Endothelial cell of umbilical vein (primary cell): ENCODE data around the gene PODXL2. TPM values are rescaled to one million over a fixed set of nuclear protein-coding genes. Genes with fewer than 3 reads are reported as not detected.

Source experiments
- BruUV-seq: library from RNA; stranded (reverse); fragments of 400-500 nt; replicated peaks from 2 replicates; lab custom pipeline; 2021; lab: Mats Ljungman, UMichigan
- CTCF ChIA-PET: fragments of 300-600, 350-600 bp; sonication (Branson Sonifier 250); formaldehyde crosslinking; loops from one replicate; lab custom pipeline; 2021; ENCODE audit warnings: antibody characterized with exemption, inconsistent platforms; lab: Charles Lee
- POLR2A ChIA-PET: fragments of 300-600, 350-600 bp; sonication (Branson Sonifier 250); formaldehyde crosslinking; loops from one replicate; lab custom pipeline; 2021; ENCODE audit warnings: antibody characterized with exemption, inconsistent platforms; lab: Charles Lee
- DNase-seq: peaks from one replicate; pipeline ENCODE4 v3.0.0-alpha.2; 2011; ENCODE audit warnings: low read depth, low spot score
- FAIRE-seq: peaks from 2 replicates; lab custom pipeline; 2011; peaks lifted over from hg19 to GRCh38; lab: Jason Lieb, UNC
- H2AFZ ChIP-seq: 2 replicates; pipeline ENCODE4 v1.6.0; 2012; ENCODE audit warnings: low read depth, low read length, control low read depth, inconsistent platforms
- H3K27ac ChIP-seq: 2 replicates; pipeline ENCODE4 v1.5.1; 2011; ENCODE audit warnings: low read depth, mild to moderate bottlenecking, control low read depth, low read length, moderate library complexity; ENCODE audit not compliant: insufficient read depth
- H3K27me3 ChIP-seq, 2 experiments: 2 replicates each; pipeline versions ENCODE4 v1.6.0 to v1.6.1; 2011; ENCODE audit warnings: low read length in 2 of 2, mixed read lengths in 1 of 2; ENCODE audit not compliant: control insufficient read depth in 2 of 2, insufficient read depth in 2 of 2
- H3K36me3 ChIP-seq, 2 experiments: 2 replicates in 1 of 2; 3 replicates in 1 of 2; pipeline ENCODE4 v1.5.1; 2011; ENCODE audit warnings: low read length in 2 of 2, mild to moderate bottlenecking in 1 of 2, moderate library complexity in 1 of 2; ENCODE audit not compliant: control insufficient read depth in 2 of 2, insufficient read depth in 2 of 2; ENCODE audit errors: extremely low read depth in 1 of 2
- H3K4me1 ChIP-seq: 3 replicates; pipeline ENCODE4 v1.5.1; 2011; ENCODE audit warnings: mild to moderate bottlenecking, low read length; ENCODE audit not compliant: control insufficient read depth, insufficient read depth; ENCODE audit errors: extremely low read depth
- H3K4me2 ChIP-seq: 2 replicates; pipeline ENCODE4 v1.6.1; 2011; ENCODE audit warnings: low read length, control low read depth, mixed read lengths; ENCODE audit not compliant: insufficient read depth
- H3K4me3 ChIP-seq, 3 experiments: fragments of 200-600 bp in 1 of 3; sonication (generic), shearing (Covaris generic) in 1 of 3; replicated peaks in 1 of 3; 2 replicates each; pipeline ENCODE4 v1.5.1; 2011 to 2016; ENCODE audit warnings: control low read depth in 3 of 3, low read length in 3 of 3, mild to moderate bottlenecking in 2 of 3, inconsistent platforms in 1 of 3, low read depth in 1 of 3, moderate library complexity in 1 of 3; ENCODE audit not compliant: insufficient read depth in 1 of 3
- H3K79me2 ChIP-seq: 2 replicates; pipeline ENCODE4 v1.6.0; 2012; ENCODE audit warnings: low read length, inconsistent platforms; ENCODE audit not compliant: control insufficient read depth, insufficient read depth
- H3K9ac ChIP-seq: replicated peaks from 2 replicates; pipeline ENCODE3; 2011; ENCODE audit warnings: low read length, control low read depth; ENCODE audit not compliant: insufficient read depth; ENCODE audit errors: extremely low read depth
- H3K9me1 ChIP-seq: replicated peaks from 3 replicates; pipeline ENCODE4 v1.6.0; 2011; ENCODE audit warnings: mild to moderate bottlenecking, low read length; ENCODE audit not compliant: control insufficient read depth, insufficient read depth; ENCODE audit errors: extremely low read depth
- H3K9me3 ChIP-seq: replicated peaks from 2 replicates; pipeline ENCODE4 v1.5.1; 2012; ENCODE audit warnings: low read length, inconsistent platforms; ENCODE audit not compliant: control insufficient read depth, insufficient read depth
- H4K20me1 ChIP-seq: replicated peaks from 2 replicates; pipeline ENCODE3; 2011; ENCODE audit warnings: mild to moderate bottlenecking, low read length; ENCODE audit not compliant: control insufficient read depth, insufficient read depth; ENCODE audit errors: extremely low read depth
- CTCF ChIP-seq, 2 donors: IDR thresholded peaks; 1 replicate in 1 of 2; 2 replicates in 1 of 2; pipeline ENCODE4 v1.5.1; 2011; ENCODE audit warnings: low read length in 2 of 2, mild to moderate bottlenecking in 2 of 2, moderate library complexity in 2 of 2, control low read depth in 1 of 2, inconsistent platforms in 1 of 2, low read depth in 1 of 2; ENCODE audit not compliant: insufficient read depth in 1 of 2; ENCODE audit errors: extremely low read depth in 1 of 2
- EZH2 ChIP-seq: IDR thresholded peaks from 2 replicates; pipeline ENCODE4 v1.6.1; 2012; ENCODE audit warnings: borderline replicate concordance, low read depth, mild to moderate bottlenecking, moderate library complexity, low read length, inconsistent platforms; ENCODE audit not compliant: severe bottlenecking
- FOS ChIP-seq: IDR thresholded peaks from 2 replicates; pipeline ENCODE4 v1.6.1; 2011; ENCODE audit warnings: mild to moderate bottlenecking, low read length, moderate library complexity, borderline replicate concordance; ENCODE audit not compliant: insufficient read depth
- GATA2 ChIP-seq: IDR thresholded peaks from 2 replicates; pipeline ENCODE4 v1.7.0; 2011; ENCODE audit warnings: low read depth, mild to moderate bottlenecking, moderate library complexity, mixed read lengths, low read length; ENCODE audit not compliant: insufficient read length, insufficient read depth
- JUN ChIP-seq: IDR thresholded peaks from 2 replicates; pipeline ENCODE4 v1.6.1; 2011; ENCODE audit warnings: borderline replicate concordance, low read depth; ENCODE audit not compliant: insufficient read length, insufficient read depth
- MAX ChIP-seq: IDR thresholded peaks from 2 replicates; pipeline ENCODE4 v1.6.1; 2011; ENCODE audit not compliant: insufficient read depth, insufficient read length
- MYC ChIP-seq: IDR thresholded peaks from one replicate; pipeline ENCODE4 v1.6.1; 2011; ENCODE audit warnings: mild to moderate bottlenecking, low read depth, low read length
- POLR2A ChIP-seq: IDR thresholded peaks from 2 replicates; pipeline ENCODE4 v1.6.1; 2012; ENCODE audit warnings: low read depth, mild to moderate bottlenecking, control low read depth, low read length
- POLR2AphosphoS5 ChIP-seq: IDR thresholded peaks from 2 replicates; pipeline ENCODE4 v1.6.1; 2012; ENCODE audit warnings: low read depth, mild to moderate bottlenecking, control low read depth, low read length, moderate library complexity; ENCODE audit not compliant: insufficient read depth
- dilution Hi-C: fragments of 300-500 bp; cut with MboI; formaldehyde crosslinking; loops from one replicate; pipeline ENCODE4 v1.15.0; 2019; ENCODE audit warnings: low sequenced_read_pairs; ENCODE audit not compliant: extremely low pct_ligation_motif_present
- intact Hi-C: fragments of 100-400 bp; cut with micrococcal nuclease; formaldehyde crosslinking; loops from one replicate; pipeline ENCODE4 v1.10.0; 2022
- polyA plus RNA-seq, 4 experiments: library from polyadenylated mRNA; depleted of rRNA in 3 of 4; stranded (reverse) in 3 of 4; unstranded in 1 of 4; fragments of >200 nt; gene quantifications; 2 replicates each; pipeline versions ENCODE4 v1.2.1 to v1.2.3, GENCODE V29; 2011 to 2012; ENCODE audit warnings: missing spikeins in 1 of 4
- total RNA-seq: library from RNA; stranded (reverse); gene quantifications from 2 replicates; pipeline ENCODE4 v1.2.3, GENCODE V29; 2021

PODXL2 gene
- total and polyA plus RNA-seq, 2 donors (not counting 3 experiments of a cell fraction or from before 2014, with no cell fraction given), result 5.5 to 6.5 TPM

- H3K9me1 ChIP-seq, result no peaks in the 10 kb centered on the region
- BruUV-seq, result no TSS peak
- no peak overlapping the region for H3K4me2 ChIP-seq
- POLR2A ChIA-PET, result no interaction called here
- CTCF ChIA-PET, result no interaction called here
- H3K4me3 ChIP-seq, result no peak overlapping the region
- intact Hi-C loops (no loop called here), dilution Hi-C loops (no loop called here)
- no peaks in the 10 kb centered on the region for H3K36me3 ChIP-seq
- no peaks in the 10 kb centered on the region for H4K20me1 ChIP-seq
- H2AFZ ChIP-seq, result no peak overlapping the region
- no peak for TF ChIP-seq FOS
- no peak for TF ChIP-seq GATA2
- TF ChIP-seq MAX, result no peak
- TF ChIP-seq MYC, result no peak
- no peak for TF ChIP-seq POLR2AphosphoS5
- no peak for TF ChIP-seq EZH2
- no peak for TF ChIP-seq CTCF (IDR thresholded peaks at IDR 0.05; ENCODE audit: extremely low read depth in 1 of 2, insufficient read depth in 1 of 2, low read depth in 1 of 2, low read length in 2 of 2)
- no peak for TF ChIP-seq POLR2A
- no peak for TF ChIP-seq JUN
- no peaks in the 10 kb centered on the region for H3K4me1 ChIP-seq
- no peaks in the 10 kb centered on the region for H3K79me2 ChIP-seq
- H3K9me3 ChIP-seq, result no peaks in the 10 kb centered on the region
- DNase-seq (no peak), FAIRE-seq (no peak)
- no peak overlapping the region for H3K9ac ChIP-seq
- H3K27ac ChIP-seq, result no peak overlapping the region
- no peaks in the 10 kb centered on the region for H3K27me3 ChIP-seq
Measured at GRCh38 chr3:127687228-127687737, 58.3 kb downstream of the PODXL2 start.
